Activated T-cell treated with anti-CD3 and anti-CD28 coated beads for 48 hours (primary cell): ENCODE measurements around the gene AACS.
"Not testable (repeated sequence)": the region's sequence is repeated elsewhere in the genome, so short reads cannot be mapped to it uniquely, and the experiment has no call there.

ENCODE experiments used
- DNase-seq: peaks from one replicate; pipeline ENCODE4 v3.0.0-alpha.2; 2020; ENCODE audit warnings: low read depth

Gene AACS

GRCh38 chr12:125125271-125125670 is 60.0 kb downstream of the AACS start:
- DNase-seq, result no peak

GRCh38 chr12:125128439-125129178 is 63.4 kb downstream of the AACS start:
- DNase-seq, result no peak

- no peak for DNase-seq
Observed at GRCh38 chr12:125129179-125129571, 63.9 kb downstream of the AACS start.

- no peak for DNase-seq
Observed at GRCh38 chr12:125129591-125130255, 64.5 kb downstream of the AACS start.

- DNase-seq, result no peak
Observed at GRCh38 chr12:125131958-125132357, 66.7 kb downstream of the AACS start.

- no peak for DNase-seq
Observed at GRCh38 chr12:125132698-125133400, 67.6 kb downstream of the AACS start.

GRCh38 chr12:125133616-125134015 is 68.4 kb downstream of the AACS start:
- DNase-seq, result no peak

GRCh38 chr12:125134576-125134975 is 69.3 kb downstream of the AACS start:
- DNase-seq, result no peak

GRCh38 chr12:125135906-125136305 is 70.7 kb downstream of the AACS start:
- no peak for DNase-seq

GRCh38 chr12:125136702-125137101 is 71.5 kb downstream of the AACS start:
- no peak for DNase-seq

- DNase-seq, result no peak
Observed at GRCh38 chr12:125137766-125138344, 72.6 kb downstream of the AACS start.

- DNase-seq, result no peak
Observed at GRCh38 chr12:125140279-125141209, 75.3 kb downstream of the AACS start.

- not testable (repeated sequence) for DNase-seq
Observed at GRCh38 chr12:125141210-125141573, 76.0 kb downstream of the AACS start.

- DNase-seq, result no peak
Observed at GRCh38 chr12:125142601-125143000, 77.4 kb downstream of the AACS start.

GRCh38 chr12:125143491-125143890 is 78.3 kb downstream of the AACS start:
- no peak for DNase-seq

- DNase-seq, result no peak
Observed at GRCh38 chr12:125145196-125145595, 80.0 kb downstream of the AACS start.

- DNase-seq, result no peak
Observed at GRCh38 chr12:125148316-125148715, 83.1 kb downstream of the AACS start.

- DNase-seq, result no peak
Observed at GRCh38 chr12:125149160-125150108, 84.2 kb downstream of the AACS start.

- DNase-seq, result no peak
Observed at GRCh38 chr12:125151284-125151683, 86.0 kb downstream of the AACS start.

- no peak for DNase-seq
Observed at GRCh38 chr12:125152463-125152862, 87.2 kb downstream of the AACS start.

GRCh38 chr12:125155366-125155765 is 90.1 kb downstream of the AACS start:
- DNase-seq, result no peak
